CD14-positive monocyte (primary cell): ENCODE measurements around the gene SLC7A10. TPM values are rescaled to one million over a fixed set of nuclear protein-coding genes. Genes with fewer than 3 reads are reported as not detected.
"Not testable (repeated sequence)": the region's sequence is repeated elsewhere in the genome, so short reads cannot be mapped to it uniquely, and the experiment has no call there.

Experiments used
- DNase-seq, 3 donors: peaks; one replicate each; pipeline ENCODE4 v3.0.0-alpha.2; 2011 to 2022
- H2AFZ ChIP-seq: 2 replicates; pipeline ENCODE4 v1.6.0; 2012; ENCODE audit warnings: mild to moderate bottlenecking, low read depth, low read length, inconsistent platforms; ENCODE audit not compliant: insufficient read depth, poor library complexity, severe bottlenecking
- H3K27ac ChIP-seq, 2 donors: 1 replicate in 1 of 2; 2 replicates in 1 of 2; pipeline ENCODE4 v1.5.1; 2012 to 2013; ENCODE audit warnings: low read length in 2 of 2, control low read depth in 1 of 2, inconsistent platforms in 1 of 2, low read depth in 1 of 2, mild to moderate bottlenecking in 1 of 2
- H3K27me3 ChIP-seq, 2 donors: one replicate each; pipeline versions ENCODE4 v1.6.0 to v1.6.1; 2011 to 2013; ENCODE audit warnings: low read length in 2 of 2; ENCODE audit not compliant: control insufficient read depth in 2 of 2, insufficient read depth in 2 of 2
- H3K36me3 ChIP-seq, 2 donors: replicated peaks in 1 of 2; 1 replicate in 1 of 2; 2 replicates in 1 of 2; pipeline versions ENCODE4 v1.5.1 to v1.6.1; 2012 to 2013; ENCODE audit warnings: low read length in 2 of 2, control low read depth in 1 of 2, inconsistent platforms in 1 of 2, mild to moderate bottlenecking in 1 of 2; ENCODE audit not compliant: insufficient read depth in 2 of 2, control insufficient read depth in 1 of 2
- H3K4me1 ChIP-seq, 2 donors: 1 replicate in 1 of 2; 2 replicates in 1 of 2; pipeline versions ENCODE4 v1.5.1 to v1.6.1; 2012 to 2013; ENCODE audit warnings: low read length in 2 of 2, control low read depth in 1 of 2, inconsistent platforms in 1 of 2, mild to moderate bottlenecking in 1 of 2, moderate library complexity in 1 of 2; ENCODE audit not compliant: insufficient read depth in 2 of 2, control insufficient read depth in 1 of 2
- H3K4me2 ChIP-seq: replicated peaks from 2 replicates; pipeline ENCODE3; 2012; ENCODE audit warnings: low read length, moderate library complexity, mild to moderate bottlenecking; ENCODE audit not compliant: poor library complexity, severe bottlenecking; ENCODE audit errors: extremely low read depth
- H3K4me3 ChIP-seq, 3 experiments: fragments of 200-600 bp in 1 of 3; sonication (generic) in 1 of 3; replicated peaks in 1 of 3; 1 replicate in 2 of 3; 2 replicates in 1 of 3; pipeline ENCODE4 v1.5.1; 2011 to 2013; ENCODE audit warnings: low read length in 3 of 3, mild to moderate bottlenecking in 3 of 3, control low read depth in 2 of 3, low read depth in 2 of 3, inconsistent platforms in 1 of 3, moderate library complexity in 1 of 3
- H3K79me2 ChIP-seq: 2 replicates; pipeline ENCODE4 v1.6.0; 2012; ENCODE audit warnings: mild to moderate bottlenecking, control low read depth, inconsistent platforms, low read length, moderate library complexity; ENCODE audit not compliant: insufficient read depth
- H3K9ac ChIP-seq: 2 replicates; pipeline ENCODE4 v1.6.0; 2017; ENCODE audit warnings: low read length, mild to moderate bottlenecking; ENCODE audit not compliant: insufficient read depth, poor library complexity, severe bottlenecking
- H3K9me3 ChIP-seq, 2 donors: replicated peaks in 1 of 2; 1 replicate in 1 of 2; 2 replicates in 1 of 2; pipeline versions ENCODE4 v1.5.1 to v1.6.1; 2012 to 2013; ENCODE audit warnings: low read length in 2 of 2, control low read depth in 1 of 2; ENCODE audit not compliant: control insufficient read depth in 1 of 2, insufficient read depth in 1 of 2
- H4K20me1 ChIP-seq: 2 replicates; pipeline ENCODE4 v1.6.0; 2012; ENCODE audit warnings: mild to moderate bottlenecking, low read length, control low read depth, moderate library complexity; ENCODE audit not compliant: insufficient read depth
- H3K27ac Mint-ChIP-seq, 7 donors: one replicate each; pipeline ENCODE4 v1.8.0; 2020; ENCODE audit warnings: mild to moderate bottlenecking in 7 of 7, mixed read lengths in 7 of 7, moderate library complexity in 6 of 7, inconsistent platforms in 2 of 7
- H3K27me3 Mint-ChIP-seq, 3 donors: one replicate each; pipeline ENCODE4 v1.8.0; 2021 to 2022; ENCODE audit warnings: low read depth in 3 of 3, mild to moderate bottlenecking in 3 of 3, mixed read lengths in 3 of 3, moderate library complexity in 3 of 3, inconsistent platforms in 1 of 3
- H3K36me3 Mint-ChIP-seq, 2 donors: one replicate each; pipeline ENCODE4 v1.8.0; 2020; ENCODE audit warnings: mixed read lengths in 2 of 2, inconsistent platforms in 1 of 2, mild to moderate bottlenecking in 1 of 2
- H3K4me1 Mint-ChIP-seq: one replicate; pipeline ENCODE4 v1.8.0; 2020; ENCODE audit warnings: mild to moderate bottlenecking, mixed read lengths
- H3K4me3 Mint-ChIP-seq, 2 donors: one replicate each; pipeline ENCODE4 v1.8.0; 2020; ENCODE audit warnings: mild to moderate bottlenecking in 2 of 2, mixed read lengths in 2 of 2, moderate library complexity in 1 of 2
- H3K9me3 Mint-ChIP-seq, 7 donors: one replicate each; pipeline ENCODE4 v1.8.0; 2020 to 2022; ENCODE audit warnings: mixed read lengths in 7 of 7, mild to moderate bottlenecking in 6 of 7, moderate library complexity in 6 of 7, inconsistent platforms in 2 of 7
- WGBS: methylation state at CpG from one replicate; pipeline ENCODE4 v1.1.5; 2013; ENCODE audit warnings: missing lambda C conversion rate; ENCODE audit not compliant: insufficient coverage; 5-methylcytosine and 5-hydroxymethylcytosine counted together
- intact Hi-C, 2 donors: fragments of 100-400 bp; cut with micrococcal nuclease; formaldehyde crosslinking; loops; one replicate each; pipeline versions ENCODE4 v1.15.0 to v1.15.1; 2023
- polyA plus RNA-seq, 3 donors: library from polyadenylated mRNA; depleted of rRNA in 1 of 3; unstranded in 2 of 3; stranded (reverse) in 1 of 3; fragments of 300-500 nt in 2 of 3; fragments of >200 nt in 1 of 3; fragmentation: Illumina TruSeq in 2 of 3; gene quantifications; 1 replicate in 2 of 3; 2 replicates in 1 of 3; pipeline ENCODE4 v1.2.3, GENCODE V29; 2012 to 2021
- TF ChIP-seq, protein P1 (sequence below): fragments of 200-600 bp; IDR thresholded peaks from one replicate; pipeline ENCODE4 v1.8.0; 2022; ENCODE audit warnings: antibody characterized with exemption, mild to moderate bottlenecking

The SLC7A10 gene
- polyA plus RNA-seq, 3 donors, result 0.52 TPM; not detected in 2

DNA sequence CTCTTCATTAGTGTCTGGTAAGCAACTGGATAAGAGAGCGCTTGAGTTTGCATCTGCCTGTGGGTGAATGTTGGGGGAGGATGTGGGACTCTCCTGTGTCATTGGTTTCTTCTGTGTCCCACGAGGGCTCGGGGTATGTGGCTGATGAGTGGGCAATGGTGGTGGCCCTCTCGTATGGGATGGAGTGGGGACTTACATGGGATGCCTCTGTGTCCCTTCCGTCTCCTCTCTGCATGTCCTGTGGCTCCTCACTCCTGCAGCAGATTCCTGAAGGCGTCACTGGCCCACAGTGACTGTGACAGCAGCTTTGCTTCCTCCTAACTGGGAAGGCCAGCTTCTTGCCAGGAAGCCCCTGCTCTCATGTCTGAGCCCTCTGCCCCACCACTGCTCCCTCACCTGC, 34.1 kb downstream of the SLC7A10 start:
- Mint-ChIP-seq H3K27me3 (peaks cover 7 to 19% (median 11%) of the 10 kb centered on the region in 3 donors), H3K9me3 (no peaks in the 10 kb centered on the region), H3K4me1 (peaks cover 54% of the 10 kb centered on the region), H3K4me3 (peak overlapping the region; percentile 9 to 51), H3K36me3 (no peaks in the 10 kb centered on the region), H3K27ac (no peak overlapping the region)
- Histone ChIP-seq H3K36me3 (peaks cover 0 to under 1% of the 10 kb centered on the region in 2 donors), H3K4me3 (no peak overlapping the region), H2AFZ (no peak overlapping the region), H3K27me3 (no peaks in the 10 kb centered on the region), H3K4me1 (peaks cover 52 to 58% of the 10 kb centered on the region in 2 donors), H3K4me2 (no peak overlapping the region), H3K9me3 (no peaks in the 10 kb centered on the region), H3K79me2 (peaks cover 18% of the 10 kb centered on the region), H4K20me1 (peaks cover 7% of the 10 kb centered on the region), H3K9ac (no peak overlapping the region), H3K27ac (no peak overlapping the region)
- intact Hi-C loops, result no loop called here
- 89% methylated on average over 6 of the region's 6 CpGs for WGBS
- TF ChIP-seq, protein P1, sequence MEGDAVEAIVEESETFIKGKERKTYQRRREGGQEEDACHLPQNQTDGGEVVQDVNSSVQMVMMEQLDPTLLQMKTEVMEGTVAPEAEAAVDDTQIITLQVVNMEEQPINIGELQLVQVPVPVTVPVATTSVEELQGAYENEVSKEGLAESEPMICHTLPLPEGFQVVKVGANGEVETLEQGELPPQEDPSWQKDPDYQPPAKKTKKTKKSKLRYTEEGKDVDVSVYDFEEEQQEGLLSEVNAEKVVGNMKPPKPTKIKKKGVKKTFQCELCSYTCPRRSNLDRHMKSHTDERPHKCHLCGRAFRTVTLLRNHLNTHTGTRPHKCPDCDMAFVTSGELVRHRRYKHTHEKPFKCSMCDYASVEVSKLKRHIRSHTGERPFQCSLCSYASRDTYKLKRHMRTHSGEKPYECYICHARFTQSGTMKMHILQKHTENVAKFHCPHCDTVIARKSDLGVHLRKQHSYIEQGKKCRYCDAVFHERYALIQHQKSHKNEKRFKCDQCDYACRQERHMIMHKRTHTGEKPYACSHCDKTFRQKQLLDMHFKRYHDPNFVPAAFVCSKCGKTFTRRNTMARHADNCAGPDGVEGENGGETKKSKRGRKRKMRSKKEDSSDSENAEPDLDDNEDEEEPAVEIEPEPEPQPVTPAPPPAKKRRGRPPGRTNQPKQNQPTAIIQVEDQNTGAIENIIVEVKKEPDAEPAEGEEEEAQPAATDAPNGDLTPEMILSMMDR, result no peak
- peak in 1 of 3 donors; percentile 2 for DNase-seq

DNA sequence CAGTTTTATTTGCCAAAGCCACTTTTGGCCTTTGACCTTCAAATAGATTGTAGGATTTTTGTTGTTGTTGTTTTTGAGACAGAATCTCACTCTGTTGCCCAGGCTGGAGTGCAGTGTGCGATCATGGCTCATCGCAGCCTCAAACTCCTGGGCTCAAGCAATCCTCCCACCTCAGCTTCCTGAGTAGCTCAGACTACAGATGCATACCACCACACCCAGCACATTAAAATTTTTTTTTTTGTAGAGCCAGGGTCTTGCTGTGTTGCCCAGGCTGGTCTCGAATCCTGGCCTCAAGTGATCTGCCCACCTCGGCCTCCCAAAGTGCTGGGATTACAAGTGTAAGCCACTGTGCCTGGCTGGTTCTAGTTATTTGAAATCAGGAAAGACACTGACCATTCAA, 34.6 kb downstream of the SLC7A10 start:
- H3K9me3 ChIP-seq, H2AFZ ChIP-seq, H3K27ac ChIP-seq, H3K9me3 Mint-ChIP-seq, H4K20me1 ChIP-seq, H3K4me2 ChIP-seq, H3K9ac ChIP-seq, H3K36me3 ChIP-seq, H3K4me3 ChIP-seq, H3K36me3 Mint-ChIP-seq, H3K27me3 ChIP-seq, intact Hi-C loops, H3K27ac Mint-ChIP-seq, DNase-seq: not testable (repeated sequence)
- Histone ChIP-seq H3K79me2 (peaks cover 14% of the 10 kb centered on the region), H3K4me1 (peaks cover 52 to 58% of the 10 kb centered on the region in 2 donors)
- 85% methylated on average over 4 of the region's 4 CpGs for WGBS
- H3K4me1 Mint-ChIP-seq, result peaks cover 54% of the 10 kb centered on the region
- H3K4me3 Mint-ChIP-seq, result peak overlapping the region in 1 of 2 donors; percentile 9
- H3K27me3 Mint-ChIP-seq, result peaks cover 7 to 19% (median 11%) of the 10 kb centered on the region in 3 donors
